Stimulated activated CD8-positive, alpha-beta memory T cell treated with anti-CD3 and anti-CD28 coated beads, Interleukin-12 subunit alpha, Interleukin-12 subunit beta, amount 100 ng/mL, for 1 hour (primary cell): ENCODE results near the gene TTLL12.

ENCODE experiments used
- DNase-seq: peaks from one replicate; pipeline ENCODE4 v3.0.0-alpha.2; 2020; ENCODE audit warnings: low read depth

The TTLL12 gene

DNA sequence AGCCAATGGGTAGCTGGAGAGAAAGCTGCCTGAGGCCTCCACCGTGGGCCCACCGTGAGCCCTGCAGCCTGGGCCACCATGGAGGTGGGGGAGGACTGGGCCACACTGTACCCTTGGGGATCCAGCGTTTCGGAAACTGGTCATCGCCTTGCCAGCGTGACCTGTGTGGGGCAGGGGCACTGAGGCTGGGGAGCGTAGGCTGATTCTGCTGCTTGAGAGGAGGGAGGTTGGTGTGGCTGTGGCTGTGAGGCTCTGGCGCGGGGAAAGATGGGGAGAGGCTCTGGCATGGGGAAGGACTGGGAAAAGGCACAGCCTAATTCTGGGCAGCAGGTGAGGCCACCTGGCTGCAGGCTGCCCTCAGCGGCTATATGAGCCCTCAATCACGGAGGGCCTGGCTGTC, 12.6 kb upstream of the TTLL12 start:
- DNase-seq: no peak

GRCh38 chr22:43198936-43199335, 12.0 kb upstream of the TTLL12 start:
- no peak for DNase-seq

- no peak for DNase-seq
These were observed 11.2 kb upstream of the TTLL12 start for GRCh38 chr22:43198126-43198525.

- DNase-seq: no peak
These were observed 10.5 kb upstream of the TTLL12 start for GRCh38 chr22:43197271-43197941.

DNA sequence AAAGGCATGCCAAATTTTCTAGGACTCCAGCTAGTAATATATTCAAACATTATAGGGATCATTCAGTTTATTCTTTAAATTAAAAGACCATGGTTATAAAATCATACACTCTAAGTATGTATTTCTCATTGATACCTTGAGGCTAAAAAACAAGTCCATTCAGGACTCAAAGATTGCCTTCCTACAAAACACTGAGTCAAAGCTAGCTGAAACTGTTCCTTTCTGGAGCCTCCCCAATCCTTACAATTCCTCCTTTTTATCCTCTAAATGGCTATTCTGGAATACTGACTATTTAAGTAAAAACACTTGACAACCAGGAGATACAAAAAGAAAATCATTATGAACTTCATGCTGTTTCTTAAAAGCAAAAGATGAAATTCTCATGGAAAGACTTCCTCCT, 4.9 kb upstream of the TTLL12 start:
- no peak for DNase-seq

- no peak for DNase-seq
These were observed 2.1 kb upstream of the TTLL12 start for GRCh38 chr22:43188829-43189545.

GRCh38 chr22:43187171-43188099, 501 bp upstream of the TTLL12 start:
- DNase-seq: peak; percentile 90

DNA sequence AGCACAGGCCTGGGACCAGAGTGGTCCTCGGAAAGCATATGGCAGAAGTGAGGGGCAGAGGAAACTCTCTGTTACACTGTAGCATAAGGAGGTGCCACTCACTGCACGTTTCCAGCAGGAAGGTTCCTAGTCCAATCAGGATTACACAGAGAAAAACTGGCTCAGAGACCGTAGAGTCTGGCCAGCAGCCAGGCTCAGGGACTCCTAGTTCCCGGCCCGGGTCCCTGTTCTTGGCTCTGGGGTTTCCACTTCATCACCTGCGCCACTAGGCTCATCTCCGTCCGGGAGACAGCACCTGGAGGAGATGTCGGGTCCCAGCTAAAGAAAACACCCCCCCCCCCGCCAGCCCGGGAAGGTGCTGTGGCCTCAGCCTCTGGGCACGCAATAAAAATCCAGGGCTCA, 1.1 kb downstream of the TTLL12 start:
- DNase-seq: no peak

- DNase-seq: no peak
These were observed 3.2 kb downstream of the TTLL12 start for GRCh38 chr22:43183496-43184277.

- DNase-seq: no peak
These were observed 4.2 kb downstream of the TTLL12 start for GRCh38 chr22:43182726-43183125.

DNA sequence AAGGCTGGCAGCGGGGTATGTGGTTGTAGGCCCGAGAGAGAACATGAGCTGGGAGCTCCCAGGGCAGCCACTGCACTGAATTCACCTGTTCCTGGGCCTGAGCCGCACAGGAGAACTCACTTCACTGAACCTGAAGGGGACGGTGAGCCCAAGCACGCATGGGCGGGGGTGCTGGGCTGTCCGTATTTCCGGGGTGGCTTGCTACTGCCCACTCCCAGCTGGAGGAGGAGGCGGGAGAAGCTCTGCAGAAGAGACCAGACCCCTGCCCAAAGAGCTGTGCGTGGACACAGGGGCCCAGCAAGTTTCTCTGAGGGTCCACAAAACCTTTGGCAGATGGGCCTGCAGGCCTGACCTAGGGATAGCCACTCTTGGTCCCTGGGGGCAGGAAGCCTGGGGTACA, 4.8 kb downstream of the TTLL12 start:
- no peak for DNase-seq

- DNase-seq: no peak
These were observed 5.4 kb downstream of the TTLL12 start for GRCh38 chr22:43181321-43182076.

DNA sequence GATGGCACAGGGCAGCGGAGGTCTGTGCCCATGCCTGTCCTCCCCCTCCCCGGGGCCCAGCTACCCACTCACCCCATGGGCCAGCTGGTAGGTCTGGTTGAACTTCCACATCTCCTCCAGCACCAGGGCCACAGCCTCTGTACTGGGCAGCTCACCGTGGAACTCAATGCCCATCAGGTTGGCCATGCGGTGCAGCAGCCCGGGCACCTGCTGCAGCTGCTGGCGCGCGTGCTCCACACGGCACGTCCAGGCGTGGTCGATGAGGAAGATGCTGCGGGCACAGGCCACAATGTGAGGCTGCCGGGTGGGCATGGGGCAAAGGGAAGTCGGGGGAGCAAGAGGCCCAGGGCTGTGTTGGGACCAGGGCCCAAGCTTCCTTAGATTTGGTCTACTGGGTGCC, 6.3 kb downstream of the TTLL12 start:
- no peak for DNase-seq

DNA sequence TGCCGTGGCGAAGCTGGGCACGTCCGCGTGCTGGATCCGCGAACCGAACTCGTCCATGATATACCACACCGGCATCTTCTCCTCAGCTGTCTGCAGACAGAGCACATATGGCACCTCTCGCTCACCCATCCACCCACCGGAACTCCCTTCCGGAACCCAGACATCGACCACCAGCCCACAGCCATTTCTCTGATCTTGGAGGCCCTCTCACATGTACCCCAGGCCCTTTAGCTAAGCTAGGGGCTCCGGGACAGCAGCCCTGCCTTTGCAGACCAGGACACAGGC, 7.1 kb downstream of the TTLL12 start:
- no peak for DNase-seq

- DNase-seq: no peak
These were observed 7.6 kb downstream of the TTLL12 start for GRCh38 chr22:43179146-43179910.

DNA sequence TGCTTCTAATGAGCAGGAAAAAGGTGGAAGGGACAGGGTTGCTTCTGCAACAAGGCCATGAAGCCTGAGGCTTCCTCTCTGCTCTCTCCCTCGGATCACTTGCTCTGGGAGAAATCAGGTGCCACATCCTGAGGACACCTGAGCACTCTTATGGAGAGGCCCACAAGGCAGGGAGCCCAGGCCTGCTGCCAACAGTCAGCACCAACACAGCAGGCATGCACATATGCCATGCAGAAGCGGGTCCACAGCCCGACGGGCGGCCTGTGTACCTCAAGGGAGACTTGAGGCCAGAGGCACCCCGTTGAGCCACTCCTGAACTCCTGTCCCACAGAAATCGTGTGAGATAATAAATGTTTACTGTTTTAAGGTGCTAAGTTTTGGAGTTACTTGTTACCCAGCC, 9.5 kb downstream of the TTLL12 start:
- DNase-seq: no peak

- DNase-seq: no peak
These were observed 10.8 kb downstream of the TTLL12 start for GRCh38 chr22:43176090-43176489.

DNA sequence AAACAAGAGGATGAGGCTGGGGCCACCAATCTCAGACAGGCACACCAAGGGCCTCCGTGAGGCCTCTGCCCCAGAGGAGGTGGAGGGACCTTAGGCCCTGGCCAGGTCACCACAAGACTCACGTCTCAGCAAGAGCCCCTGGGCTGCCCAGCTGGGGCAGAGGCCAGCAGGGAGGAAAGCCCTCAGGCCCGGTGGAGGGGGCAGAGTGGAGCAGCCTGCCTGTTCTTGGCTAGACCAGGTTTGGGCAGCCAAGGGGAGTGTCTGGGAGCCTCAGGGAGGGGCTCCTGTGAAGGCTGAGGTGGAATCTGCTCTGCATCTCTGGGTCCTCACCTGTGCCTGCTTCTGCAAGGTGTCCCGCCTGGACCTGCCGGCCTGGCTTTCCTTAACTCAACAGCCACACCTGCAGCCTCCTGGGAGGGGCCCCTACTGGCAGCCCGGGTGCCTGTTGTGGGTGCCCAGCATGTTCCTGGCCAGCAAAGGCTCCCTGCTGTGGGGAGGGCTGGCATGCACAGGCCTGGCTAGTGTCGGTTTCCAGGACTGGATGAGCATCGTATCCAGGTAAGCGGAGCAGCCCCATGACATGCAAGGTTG, 11.9 kb downstream of the TTLL12 start:
- DNase-seq: no peak

- no peak for DNase-seq
These were observed 12.8 kb downstream of the TTLL12 start for GRCh38 chr22:43173976-43174720.

- DNase-seq: no peak
These were observed 13.4 kb downstream of the TTLL12 start for GRCh38 chr22:43173566-43173965.
